Neural cell (in vitro differentiated cells): Measurements from ENCODE around the gene KRTAP26-1. TPM values are rescaled to one million over a fixed set of nuclear protein-coding genes. Genes with fewer than 3 reads are reported as not detected.

ENCODE experiments used
- H2AFZ ChIP-seq: fragments of 200-600, 300-800 bp; sonication (generic), shearing (Covaris generic); 2 replicates; pipeline ENCODE4 v1.6.0; 2014; ENCODE audit warnings: low read depth, mild to moderate bottlenecking, antibody characterized with exemption, low read length, moderate library complexity
- H3F3A ChIP-seq: fragments of 200-600 bp; shearing (Covaris generic); 2 replicates; pipeline ENCODE4 v1.6.1; 2016; ENCODE audit warnings: mild to moderate bottlenecking, moderate library complexity, mixed read lengths, antibody characterized with exemption, low read length; ENCODE audit not compliant: insufficient read depth, poor library complexity, severe bottlenecking
- H3K27ac ChIP-seq: fragments of 200-600, 300-800 bp; sonication (generic), shearing (Covaris generic); 2 replicates; pipeline ENCODE4 v1.5.1; 2014; ENCODE audit warnings: mild to moderate bottlenecking, low read length, moderate library complexity
- H3K27me3 ChIP-seq: fragments of 300-800, 200-600 bp; sonication (generic), shearing (Covaris generic); 2 replicates; pipeline ENCODE4 v1.6.0; 2014; ENCODE audit warnings: mild to moderate bottlenecking, low read depth, low read length, moderate library complexity; ENCODE audit not compliant: insufficient read depth
- H3K36me3 ChIP-seq: fragments of 300-800, 200-600 bp; sonication (generic), shearing (Covaris generic); 2 replicates; pipeline ENCODE4 v1.5.1; 2014; ENCODE audit warnings: mild to moderate bottlenecking, antibody characterized with exemption, low read length, moderate library complexity; ENCODE audit not compliant: insufficient read depth
- H3K4me2 ChIP-seq: fragments of 300-800, 200-600 bp; sonication (generic), shearing (Covaris generic); 2 replicates; pipeline ENCODE4 v1.6.0; 2014; ENCODE audit warnings: mild to moderate bottlenecking, low read length
- H3K4me3 ChIP-seq: fragments of 300-800, 200-600 bp; sonication (generic), shearing (Covaris generic); 2 replicates; pipeline ENCODE4 v1.5.1; 2014; ENCODE audit warnings: mild to moderate bottlenecking, low read length, moderate library complexity
- H3K79me2 ChIP-seq: fragments of 200-600 bp; shearing (Covaris generic); replicated peaks from 2 replicates; pipeline ENCODE4 v1.6.0; 2014; ENCODE audit warnings: mild to moderate bottlenecking, low read length, moderate library complexity; ENCODE audit not compliant: insufficient read depth
- H3K9ac ChIP-seq: fragments of 300-800, 200-600 bp; sonication (generic), shearing (Covaris generic); 2 replicates; pipeline ENCODE4 v1.6.1; 2016; ENCODE audit warnings: mild to moderate bottlenecking, low read length, mixed read lengths
- H3K9me2 ChIP-seq: fragments of 200-600 bp; shearing (Covaris generic); 2 replicates; pipeline ENCODE4 v1.6.1; 2016; ENCODE audit warnings: mild to moderate bottlenecking, low read length, mixed read lengths; ENCODE audit not compliant: insufficient read depth
- H3K9me3 ChIP-seq: fragments of 200-600, 300-800 bp; sonication (generic), shearing (Covaris generic); 2 replicates; pipeline ENCODE4 v1.6.1; 2016; ENCODE audit warnings: mild to moderate bottlenecking, mixed run types, low read length, moderate library complexity, mixed read lengths
- H4K20me1 ChIP-seq: fragments of 200-600 bp; shearing (Covaris generic); 2 replicates; pipeline ENCODE4 v1.6.1; 2016; ENCODE audit warnings: mild to moderate bottlenecking, mixed run types; ENCODE audit not compliant: insufficient read depth
- CTCF ChIP-seq: fragments of 450-650 bp; IDR thresholded peaks from 2 replicates; pipeline ENCODE4 v1.5.1; 2014; ENCODE audit warnings: antibody characterized with exemption, mild to moderate bottlenecking, moderate library complexity; ENCODE audit not compliant: poor library complexity, severe bottlenecking
- EP300 ChIP-seq: fragments of 450-650 bp; conservative IDR thresholded peaks from 2 replicates; pipeline ENCODE4 v1.6.1; 2014; ENCODE audit warnings: antibody characterized with exemption, mild to moderate bottlenecking, moderate library complexity; ENCODE audit not compliant: poor library complexity, severe bottlenecking
- EZH2 ChIP-seq: fragments of 200-600, 300-800 bp; shearing (Covaris generic), sonication (generic); IDR thresholded peaks from 2 replicates; pipeline ENCODE4 v1.6.1; 2014; ENCODE audit warnings: antibody characterized with exemption, low read length, borderline replicate concordance, mild to moderate bottlenecking; ENCODE audit not compliant: insufficient read depth, poor library complexity, severe bottlenecking
- MXI1 ChIP-seq: fragments of 450-650 bp; conservative IDR thresholded peaks from 2 replicates; pipeline ENCODE4 v1.6.1; 2014; ENCODE audit warnings: antibody characterized with exemption, mild to moderate bottlenecking; ENCODE audit not compliant: poor library complexity, severe bottlenecking
- POLR2AphosphoS5 ChIP-seq: IDR thresholded peaks from 2 replicates; pipeline ENCODE4 v1.6.1; 2012
- RAD21 ChIP-seq: fragments of 450-650 bp; conservative IDR thresholded peaks from 2 replicates; pipeline ENCODE4 v1.6.1; 2014; ENCODE audit warnings: antibody characterized with exemption, mild to moderate bottlenecking, moderate library complexity
- REST ChIP-seq: IDR thresholded peaks from 2 replicates; pipeline ENCODE4 v1.6.1; 2012; ENCODE audit warnings: borderline replicate concordance
- SMC3 ChIP-seq: fragments of 450-650 bp; conservative IDR thresholded peaks from 2 replicates; pipeline ENCODE4 v1.6.1; 2014; ENCODE audit warnings: antibody characterized with exemption, mild to moderate bottlenecking, moderate library complexity; ENCODE audit not compliant: poor library complexity
- TAF1 ChIP-seq: IDR thresholded peaks from 2 replicates; pipeline ENCODE4 v1.6.1; 2012; ENCODE audit warnings: low read depth
- polyA minus RNA-seq: library from RNA; depleted of rRNA, polyadenylated mRNA; stranded (reverse); fragments of >200 nt; gene quantifications from 2 replicates; pipeline ENCODE4 v1.2.3, GENCODE V29; 2014
- polyA plus RNA-seq: library from polyadenylated mRNA; depleted of rRNA; stranded (reverse); fragments of >200 nt; gene quantifications from 2 replicates; pipeline ENCODE4 v1.2.3, GENCODE V29; 2014

Gene KRTAP26-1
- not detected in 2 replicates for polyA plus RNA-seq
- not detected in 2 replicates for polyA minus RNA-seq

GRCh38 chr21:30320215-30320614 lies at the start of gene KRTAP26-1:
Gene KRTAP26-1, minus strand, starts transcription at chr21:30320315. Its CDS starts 280 bp downstream, at chr21:30320035.
- Histone ChIP-seq H4K20me1 (no peaks in the 10 kb centered on the region), H3K4me2 (no peak within 1 kb of the TSS), H3K9ac (no peak within 1 kb of the TSS), H2AFZ (no peak within 1 kb of the TSS), H3K9me3 (no peaks in the 10 kb centered on the region), H3K9me2 (no peaks in the 10 kb centered on the region), H3K79me2 (no peaks in the 10 kb centered on the region), H3K4me3 (no peak within 1 kb of the TSS), H3F3A (no peaks in the 10 kb centered on the region), H3K27me3 (no peaks in the 10 kb centered on the region), H3K27ac (no peak within 1 kb of the TSS), H3K36me3 (no peaks in the 10 kb centered on the region)
- no peak for TF ChIP-seq POLR2AphosphoS5
- TF ChIP-seq MXI1: no peak
- TF ChIP-seq EP300: no peak
- no peak for TF ChIP-seq EZH2
- TF ChIP-seq SMC3: no peak
- no peak for TF ChIP-seq TAF1
- TF ChIP-seq CTCF: no peak

GRCh38 chr21:30355906-30356305 lies 35.8 kb upstream of the KRTAP26-1 start:
- H2AFZ ChIP-seq: no peak overlapping the region
- H3K27ac ChIP-seq: no peak overlapping the region
- H4K20me1 ChIP-seq: no peaks in the 10 kb centered on the region
- no peak overlapping the region for H3K4me3 ChIP-seq
- H3K9ac ChIP-seq: no peak overlapping the region
- TF ChIP-seq EZH2 (no peak), RAD21 (no peak), EP300 (no peak), POLR2AphosphoS5 (no peak), MXI1 (no peak), SMC3 (no peak), REST (no peak), CTCF (no peak), TAF1 (no peak)
- H3K36me3 ChIP-seq: no peaks in the 10 kb centered on the region
- no peaks in the 10 kb centered on the region for H3F3A ChIP-seq
- H3K27me3 ChIP-seq: no peaks in the 10 kb centered on the region
- H3K79me2 ChIP-seq: no peaks in the 10 kb centered on the region
- H3K9me3 ChIP-seq: no peaks in the 10 kb centered on the region
- no peaks in the 10 kb centered on the region for H3K9me2 ChIP-seq
- no peak overlapping the region for H3K4me2 ChIP-seq
